Loucy (cell line): Measurements from ENCODE around the gene TIGD7.

Experiments
- H2AFZ ChIP-seq: fragments of 200-600 bp; sonication (generic); 2 replicates; pipeline ENCODE4 v1.6.0; 2016; ENCODE audit warnings: antibody characterized with exemption, mild to moderate bottlenecking, low read length, moderate library complexity
- H3F3A ChIP-seq: fragments of 200-600 bp; 2 replicates; pipeline ENCODE4 v1.6.0; 2016; ENCODE audit warnings: antibody characterized with exemption, low read depth, mild to moderate bottlenecking
- H3K27me3 ChIP-seq: fragments of 200-600 bp; sonication (generic); 2 replicates; pipeline ENCODE4 v1.6.1; 2014; ENCODE audit warnings: low read length, mild to moderate bottlenecking; ENCODE audit not compliant: insufficient read depth, poor library complexity, severe bottlenecking
- H3K36me3 ChIP-seq: fragments of 200-600 bp; sonication (generic); 2 replicates; pipeline ENCODE4 v1.6.1; 2016; ENCODE audit warnings: low read length; ENCODE audit not compliant: insufficient read depth
- H3K4me1 ChIP-seq: fragments of 200-600 bp; sonication (generic); 2 replicates; pipeline ENCODE4 v1.5.1; 2014; ENCODE audit warnings: low read length, mild to moderate bottlenecking; ENCODE audit not compliant: insufficient read depth, poor library complexity, severe bottlenecking
- H3K4me2 ChIP-seq: fragments of 200-600 bp; sonication (generic); 2 replicates; pipeline ENCODE4 v1.6.0; 2014; ENCODE audit warnings: antibody characterized with exemption, low read length, low read depth, mild to moderate bottlenecking; ENCODE audit not compliant: poor library complexity, severe bottlenecking
- H3K4me3 ChIP-seq: fragments of 200-600 bp; sonication (generic); 2 replicates; pipeline ENCODE4 v1.5.1; 2014; ENCODE audit warnings: low read length, mild to moderate bottlenecking, mixed read lengths; ENCODE audit not compliant: poor library complexity, severe bottlenecking
- H3K79me2 ChIP-seq: fragments of 200-600 bp; sonication (generic); 2 replicates; pipeline ENCODE4 v1.6.1; 2014; ENCODE audit warnings: low read length; ENCODE audit not compliant: insufficient read depth
- H3K9ac ChIP-seq: fragments of 200-600 bp; sonication (generic); 2 replicates; pipeline ENCODE4 v1.6.0; 2014; ENCODE audit warnings: mild to moderate bottlenecking, low read depth, low read length, moderate library complexity; ENCODE audit not compliant: poor library complexity, severe bottlenecking
- H3K9me2 ChIP-seq: fragments of 200-600 bp; sonication (generic); replicated peaks from 2 replicates; pipeline ENCODE4 v1.6.1; 2016; ENCODE audit warnings: low read depth, low read length, mixed read lengths
- H3K9me3 ChIP-seq: fragments of 200-600 bp; sonication (generic); 2 replicates; pipeline ENCODE4 v1.6.1; 2014; ENCODE audit warnings: mild to moderate bottlenecking, antibody characterized with exemption, low read length, low read depth; ENCODE audit not compliant: insufficient read depth
- H4K20me1 ChIP-seq: fragments of 200-600 bp; sonication (generic); 2 replicates; pipeline ENCODE4 v1.6.0; 2014; ENCODE audit warnings: antibody characterized with exemption, low read length, mild to moderate bottlenecking; ENCODE audit not compliant: insufficient read depth, poor library complexity, severe bottlenecking
- CTCF ChIP-seq: fragments of 200-600 bp; sonication (generic); conservative IDR thresholded peaks from 2 replicates; pipeline ENCODE4 v1.5.1; 2014; ENCODE audit warnings: mild to moderate bottlenecking, antibody characterized with exemption, low read length
- EZH2phosphoT487 ChIP-seq: fragments of 200-600 bp; IDR thresholded peaks from 2 replicates; pipeline ENCODE4 v1.6.1; 2018; ENCODE audit warnings: antibody characterized with exemption, mild to moderate bottlenecking, moderate library complexity, borderline replicate concordance

The TIGD7 gene

GRCh38 chr16:3305109-3306068 lies at the start of gene TIGD7, which contains the start of gene ZNF75A:
Gene TIGD7, minus strand, starts transcription at chr16:3305430. Its CDS starts 4,816 bp downstream, at chr16:3300614.
Gene ZNF75A, plus strand, starts transcription at chr16:3305497. Its CDS starts 2,932 bp downstream, at chr16:3308429.
- peaks cover 39% of the 10 kb centered on the region for H3K79me2 ChIP-seq
- peak within 1 kb of the TSS; percentile 91 for H3K4me3 ChIP-seq
- TF ChIP-seq EZH2phosphoT487, result no peak
- TF ChIP-seq CTCF, result no peak
- peak within 1 kb of the TSS; percentile 89 for H3K9ac ChIP-seq
- H3F3A ChIP-seq, result no peaks in the 10 kb centered on the region
- H2AFZ ChIP-seq, result peak within 1 kb of the TSS; percentile 89
- H3K4me2 ChIP-seq, result peak within 1 kb of the TSS; percentile 98
- no peaks in the 10 kb centered on the region for H3K9me3 ChIP-seq
- H3K36me3 ChIP-seq, result 0 out of 2 replicates have a peak, but pooled peaks cover 11% of the 10 kb centered on the region
- H4K20me1 ChIP-seq, result no peaks in the 10 kb centered on the region
- H3K4me1 ChIP-seq, result peaks cover 3% of the 10 kb centered on the region
- no peaks in the 10 kb centered on the region for H3K27me3 ChIP-seq
- H3K9me2 ChIP-seq, result no peaks in the 10 kb centered on the region

GRCh38 chr16:3349175-3349574 lies 43.9 kb upstream of the TIGD7 start:
- no peaks in the 10 kb centered on the region for H3K9me3 ChIP-seq
- no peak overlapping the region for H3K4me2 ChIP-seq
- TF ChIP-seq CTCF, result no peak
- no peaks in the 10 kb centered on the region for H3K9me2 ChIP-seq
- no peak overlapping the region for H2AFZ ChIP-seq
- no peaks in the 10 kb centered on the region for H3K4me1 ChIP-seq
- H3K79me2 ChIP-seq, result no peaks in the 10 kb centered on the region
- H3K36me3 ChIP-seq, result no peaks in the 10 kb centered on the region
- H4K20me1 ChIP-seq, result no peaks in the 10 kb centered on the region
- H3K27me3 ChIP-seq, result no peaks in the 10 kb centered on the region
- no peak overlapping the region for H3K9ac ChIP-seq
- no peaks in the 10 kb centered on the region for H3F3A ChIP-seq
- no peak overlapping the region for H3K4me3 ChIP-seq

GRCh38 chr16:3348547-3349167 lies 43.4 kb upstream of the TIGD7 start:
- Histone ChIP-seq H3F3A (no peaks in the 10 kb centered on the region), H3K79me2 (no peaks in the 10 kb centered on the region), H3K4me1 (no peaks in the 10 kb centered on the region), H3K4me3 (no peak overlapping the region), H3K9me3 (no peaks in the 10 kb centered on the region), H3K4me2 (no peak overlapping the region), H3K9me2 (no peaks in the 10 kb centered on the region), H2AFZ (no peak overlapping the region), H3K36me3 (no peaks in the 10 kb centered on the region), H3K9ac (no peak overlapping the region), H3K27me3 (no peaks in the 10 kb centered on the region), H4K20me1 (no peaks in the 10 kb centered on the region)
- no peak for TF ChIP-seq CTCF
- TF ChIP-seq EZH2phosphoT487, result no peak
